Measurements from ENCODE around the gene ELN. TPM values are rescaled to one million over a fixed set of nuclear protein-coding genes. Genes with fewer than 3 reads are reported as not detected.

Gene ELN
- total RNA-seq, 1 donor from 2014 or later = 15,554 TPM

DNA sequence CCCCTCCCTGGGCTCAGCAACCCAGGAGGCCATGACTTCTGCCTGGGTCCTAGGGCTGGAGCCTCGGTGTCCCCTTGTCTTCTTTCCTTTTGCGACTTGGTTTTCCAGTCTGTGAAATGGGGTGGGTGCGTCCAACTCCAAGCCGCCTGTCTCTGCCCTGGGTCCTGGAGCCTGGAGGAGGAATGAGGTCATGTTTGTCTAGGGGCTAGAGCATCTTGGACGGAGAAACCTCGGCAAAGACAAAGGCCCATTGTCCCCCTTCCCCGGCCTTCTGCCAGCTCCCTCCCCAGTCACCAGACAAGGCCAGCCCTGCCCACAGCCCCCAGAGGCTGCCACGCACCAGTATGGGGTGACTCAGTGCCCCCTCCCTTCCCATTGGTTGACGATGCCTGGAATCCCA is 39.8 kb upstream of the ELN start:
- peaks cover 6% of the 10 kb centered on the region for H3K36me3 Mint-ChIP-seq (ENCODE audit: low read depth)
- no peak overlapping the region for H3K27ac Mint-ChIP-seq (ENCODE audit: unreplicated experiment)
- no peak for DNase-seq (ENCODE audit: low spot score)

DNA sequence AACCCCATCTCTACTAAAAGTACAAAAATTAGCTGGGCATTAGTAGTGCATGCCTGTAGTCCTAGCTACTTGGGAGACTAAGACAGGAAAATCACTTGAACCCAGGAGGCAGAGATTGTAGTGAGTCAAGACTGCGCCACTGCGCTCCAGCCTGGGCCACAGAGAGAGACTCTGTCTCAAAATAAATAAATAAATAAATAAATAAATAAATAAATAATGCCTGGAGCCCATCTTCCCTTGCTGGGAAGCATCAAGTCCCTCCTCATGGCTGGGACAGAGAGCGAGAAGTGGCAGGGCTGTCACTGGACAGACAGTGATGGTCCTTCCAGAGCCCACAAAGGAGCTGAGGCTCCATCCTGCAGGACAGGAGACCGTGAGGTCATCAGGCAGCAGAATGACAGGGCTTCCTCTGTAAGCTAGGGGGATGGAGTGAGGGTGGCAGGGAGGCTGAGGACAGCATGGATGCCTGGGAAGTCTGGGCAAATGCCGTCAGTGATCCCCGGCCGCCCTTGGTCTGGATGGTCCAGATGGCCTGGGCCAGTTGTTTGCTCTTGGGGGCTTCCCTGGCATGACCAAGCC is 36.4 kb upstream of the ELN start:
- H3K4me3 Mint-ChIP-seq (ENCODE audit: unreplicated experiment) = no peak overlapping the region
- no peak for DNase-seq (ENCODE audit: low spot score)
- H3K4me1 Mint-ChIP-seq (ENCODE audit: low read depth) = peaks cover 38% of the 10 kb centered on the region
- H3K9me3 Mint-ChIP-seq (ENCODE audit: low read depth) = peaks cover 18% of the 10 kb centered on the region
- H3K27ac Mint-ChIP-seq (ENCODE audit: unreplicated experiment) = peak overlapping the region; percentile 89
- peaks cover 7% of the 10 kb centered on the region for H3K36me3 Mint-ChIP-seq (ENCODE audit: low read depth)
- TF ChIP-seq, protein P1, sequence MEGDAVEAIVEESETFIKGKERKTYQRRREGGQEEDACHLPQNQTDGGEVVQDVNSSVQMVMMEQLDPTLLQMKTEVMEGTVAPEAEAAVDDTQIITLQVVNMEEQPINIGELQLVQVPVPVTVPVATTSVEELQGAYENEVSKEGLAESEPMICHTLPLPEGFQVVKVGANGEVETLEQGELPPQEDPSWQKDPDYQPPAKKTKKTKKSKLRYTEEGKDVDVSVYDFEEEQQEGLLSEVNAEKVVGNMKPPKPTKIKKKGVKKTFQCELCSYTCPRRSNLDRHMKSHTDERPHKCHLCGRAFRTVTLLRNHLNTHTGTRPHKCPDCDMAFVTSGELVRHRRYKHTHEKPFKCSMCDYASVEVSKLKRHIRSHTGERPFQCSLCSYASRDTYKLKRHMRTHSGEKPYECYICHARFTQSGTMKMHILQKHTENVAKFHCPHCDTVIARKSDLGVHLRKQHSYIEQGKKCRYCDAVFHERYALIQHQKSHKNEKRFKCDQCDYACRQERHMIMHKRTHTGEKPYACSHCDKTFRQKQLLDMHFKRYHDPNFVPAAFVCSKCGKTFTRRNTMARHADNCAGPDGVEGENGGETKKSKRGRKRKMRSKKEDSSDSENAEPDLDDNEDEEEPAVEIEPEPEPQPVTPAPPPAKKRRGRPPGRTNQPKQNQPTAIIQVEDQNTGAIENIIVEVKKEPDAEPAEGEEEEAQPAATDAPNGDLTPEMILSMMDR (IDR thresholded peaks at IDR 0.05) = no peak
- H3K27me3 Mint-ChIP-seq (ENCODE audit: low read depth) = no peaks in the 10 kb centered on the region

More for the DNA sequence above, 39.8 kb upstream of the ELN start:
- Mint-ChIP-seq H3K9me3 (ENCODE audit: low read depth) (peaks cover 3% of the 10 kb centered on the region), H3K4me1 (ENCODE audit: low read depth) (peaks cover 15% of the 10 kb centered on the region), H3K27me3 (ENCODE audit: low read depth) (no peaks in the 10 kb centered on the region), H3K4me3 (ENCODE audit: unreplicated experiment) (no peak overlapping the region)
- TF ChIP-seq, protein P1 (IDR thresholded peaks at IDR 0.05) = no peak

DNA sequence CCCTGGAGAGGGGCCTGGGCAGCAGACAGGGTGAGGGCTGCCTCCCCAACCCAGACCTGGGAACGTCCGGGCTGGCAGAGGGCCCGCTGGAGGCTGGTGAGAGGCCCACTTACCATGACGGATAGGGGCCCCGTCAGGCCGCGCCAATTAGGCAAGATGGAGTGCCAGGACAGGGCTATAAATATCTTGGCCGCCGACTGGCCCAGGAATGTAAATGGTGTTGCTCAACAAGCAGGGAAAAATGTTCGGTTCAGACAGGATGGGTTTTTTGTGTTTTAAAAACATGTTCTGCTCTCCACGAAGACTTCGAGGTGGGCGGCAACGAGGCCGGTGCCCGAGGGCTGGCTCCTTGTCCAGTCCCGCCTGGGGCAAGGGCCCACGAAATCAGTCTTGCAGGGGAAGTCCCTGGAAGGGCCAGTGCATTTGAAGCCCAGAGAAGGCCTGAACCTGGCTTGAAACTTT is 35.8 kb upstream of the ELN start:
- Mint-ChIP-seq H3K27me3 (ENCODE audit: low read depth) (no peaks in the 10 kb centered on the region), H3K27ac (ENCODE audit: unreplicated experiment) (peak overlapping the region; percentile 89), H3K4me3 (ENCODE audit: unreplicated experiment) (no peak overlapping the region), H3K36me3 (ENCODE audit: low read depth) (peaks cover 7% of the 10 kb centered on the region), H3K9me3 (ENCODE audit: low read depth) (peaks cover 18% of the 10 kb centered on the region), H3K4me1 (ENCODE audit: low read depth) (peaks cover 44% of the 10 kb centered on the region)
- TF ChIP-seq, protein P1 (IDR thresholded peaks at IDR 0.05) = no peak
- no peak for DNase-seq (ENCODE audit: low spot score)

DNA sequence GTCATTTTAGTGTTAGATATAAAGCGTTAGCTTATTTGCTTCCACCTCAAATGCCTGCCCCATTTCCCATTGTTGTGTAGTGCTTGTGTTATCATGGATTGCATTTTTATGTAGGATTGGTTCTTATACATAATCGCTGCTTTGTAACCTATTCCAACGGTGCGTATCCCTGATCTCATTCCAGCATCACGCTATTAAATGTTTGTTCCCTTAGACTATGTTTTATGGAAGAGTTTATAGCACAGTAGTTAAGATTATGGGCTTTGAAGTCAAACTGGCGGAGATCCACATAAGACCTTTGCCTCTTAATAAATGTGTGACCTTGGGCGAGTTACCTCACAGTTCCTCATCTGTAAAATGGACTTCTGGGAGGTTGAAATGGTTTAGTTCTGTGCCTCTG is 34.0 kb upstream of the ELN start:
- Mint-ChIP-seq H3K4me3 (ENCODE audit: unreplicated experiment) (no peak overlapping the region), H3K27ac (ENCODE audit: unreplicated experiment) (peak overlapping the region; percentile 18), H3K27me3 (ENCODE audit: low read depth) (no peaks in the 10 kb centered on the region), H3K9me3 (ENCODE audit: low read depth) (peaks cover 18% of the 10 kb centered on the region), H3K4me1 (ENCODE audit: low read depth) (peaks cover 58% of the 10 kb centered on the region), H3K36me3 (ENCODE audit: low read depth) (peaks cover 7% of the 10 kb centered on the region)
- TF ChIP-seq, protein P1 (IDR thresholded peaks at IDR 0.05) = no peak
- DNase-seq (ENCODE audit: low spot score) = no peak

DNA sequence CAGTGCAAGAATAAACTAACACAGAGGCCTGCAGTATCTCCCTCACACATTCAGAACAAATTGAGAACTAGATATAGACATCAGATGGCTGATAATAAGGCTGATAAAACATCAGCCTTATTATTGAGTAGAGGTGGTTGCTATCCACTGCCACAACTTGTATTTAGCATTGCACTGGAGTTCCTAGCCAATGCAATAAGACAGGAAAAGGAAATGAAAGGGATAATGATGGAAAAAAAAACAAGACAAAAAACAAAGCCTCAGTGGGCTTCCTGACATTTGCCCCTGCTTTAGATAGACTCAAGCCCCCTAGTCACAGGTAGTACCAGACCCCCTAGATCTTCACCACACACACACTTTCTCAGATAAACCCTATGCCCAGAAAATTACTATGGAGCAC is 33.2 kb upstream of the ELN start:
- H3K27me3 Mint-ChIP-seq (ENCODE audit: low read depth) = no peaks in the 10 kb centered on the region
- no peak for DNase-seq (ENCODE audit: low spot score)
- peaks cover 65% of the 10 kb centered on the region for H3K4me1 Mint-ChIP-seq (ENCODE audit: low read depth)
- peaks cover 7% of the 10 kb centered on the region for H3K36me3 Mint-ChIP-seq (ENCODE audit: low read depth)
- peaks cover 18% of the 10 kb centered on the region for H3K9me3 Mint-ChIP-seq (ENCODE audit: low read depth)
- no peak overlapping the region for H3K4me3 Mint-ChIP-seq (ENCODE audit: unreplicated experiment)
- peak overlapping the region; percentile 94 for H3K27ac Mint-ChIP-seq (ENCODE audit: unreplicated experiment)
- TF ChIP-seq, protein P1 (IDR thresholded peaks at IDR 0.05) = no peak

Measured in chondrocyte (in vitro differentiated cells).